NOMO-1 (cell line): ENCODE results near the gene BOD1L1.

ENCODE experiments used
- DNase-seq, 2 experiments: peaks; one replicate each; lab custom pipeline; 2025; ENCODE audit not compliant: unreplicated experiment in 2 of 2; lab: John Stamatoyannopoulos, UW

Gene BOD1L1

GRCh38 chr4:13627606-13628311, at the start of gene BOD1L1:
TSS of gene BOD1L1 (minus strand) at chr4:13627725. CDS start at chr4:13627587, 138 bp downstream.
- DNase-seq: peak; percentile 87 to 89

GRCh38 chr4:13674971-13675370, 47.4 kb upstream of the BOD1L1 start:
- DNase-seq: no peak

- no peak for DNase-seq
These were observed 45.6 kb upstream of the BOD1L1 start for GRCh38 chr4:13673167-13673566.

- no peak for DNase-seq
These were observed 43.1 kb upstream of the BOD1L1 start for GRCh38 chr4:13670456-13671160.

- DNase-seq: no peak
These were observed 38.5 kb upstream of the BOD1L1 start for GRCh38 chr4:13665701-13666660.

GRCh38 chr4:13659341-13660070, 32.0 kb upstream of the BOD1L1 start:
- DNase-seq: no peak

- DNase-seq: peak; percentile 63 to 64
These were observed 29.3 kb upstream of the BOD1L1 start for GRCh38 chr4:13656569-13657405.

GRCh38 chr4:13654162-13654797, 26.8 kb upstream of the BOD1L1 start:
- peak; percentile 44 to 52 for DNase-seq

GRCh38 chr4:13653766-13654161, 26.2 kb upstream of the BOD1L1 start:
- DNase-seq: no peak

GRCh38 chr4:13647031-13647430, 19.5 kb upstream of the BOD1L1 start:
- DNase-seq: no peak

GRCh38 chr4:13645075-13645474, 17.6 kb upstream of the BOD1L1 start:
- DNase-seq: no peak

GRCh38 chr4:13642170-13642950, 14.8 kb upstream of the BOD1L1 start:
- DNase-seq: no peak

GRCh38 chr4:13641084-13641483, 13.6 kb upstream of the BOD1L1 start:
- peak; percentile 17 for DNase-seq

- DNase-seq: no peak
These were observed 12.8 kb upstream of the BOD1L1 start for GRCh38 chr4:13640149-13640940.

GRCh38 chr4:13635286-13635799, 7.8 kb upstream of the BOD1L1 start:
- no peak for DNase-seq

- DNase-seq: no peak
These were observed 6.1 kb upstream of the BOD1L1 start for GRCh38 chr4:13633671-13634070.

- peak; percentile 11 to 50 for DNase-seq
These were observed 333 bp downstream of the BOD1L1 start for GRCh38 chr4:13627178-13627605.
